HG03045 (cell line): Measurements from ENCODE around the gene COG6.
A peak's percentile ranks its signal among the peaks of the same experiment; 100 is the strongest.

Source experiments
- ATAC-seq: cut with Tn5 transposase; IDR thresholded peaks from one replicate; pipeline ENCODE4 v1.9.1; 2021; ENCODE audit warnings: mild to moderate bottlenecking, moderate library complexity; ENCODE audit not compliant: unreplicated experiment

The COG6 gene

GRCh38 chr13:39655569-39656324 lies at the start of gene COG6:
Gene COG6 (plus strand): TSS chr13:39655662. CDS start chr13:39655727, 65 bp downstream.
- peak; percentile 92 for ATAC-seq

GRCh38 chr13:39605677-39606320 lies 49.7 kb upstream of the COG6 start:
- ATAC-seq: no peak

DNA sequence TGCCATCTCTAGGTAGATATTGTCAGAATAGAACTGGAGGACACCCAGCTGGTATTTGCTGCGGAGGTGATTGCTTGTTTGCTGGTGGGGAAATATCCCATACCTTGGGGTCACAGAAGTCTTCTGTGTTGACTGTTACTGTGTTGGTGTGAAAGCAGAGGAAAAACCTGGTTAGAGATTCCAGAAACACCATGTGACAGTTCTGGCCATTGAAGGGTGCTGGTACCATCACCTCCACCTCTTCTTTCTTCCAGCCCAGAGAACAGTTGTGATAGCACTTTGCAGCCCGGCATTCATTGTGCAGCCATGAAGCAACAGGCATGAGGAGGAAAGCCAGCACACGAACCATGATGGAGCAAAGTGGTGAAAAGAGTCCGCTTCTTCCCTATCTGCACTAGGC lies 47.6 kb upstream of the COG6 start:
- ATAC-seq: no peak

DNA sequence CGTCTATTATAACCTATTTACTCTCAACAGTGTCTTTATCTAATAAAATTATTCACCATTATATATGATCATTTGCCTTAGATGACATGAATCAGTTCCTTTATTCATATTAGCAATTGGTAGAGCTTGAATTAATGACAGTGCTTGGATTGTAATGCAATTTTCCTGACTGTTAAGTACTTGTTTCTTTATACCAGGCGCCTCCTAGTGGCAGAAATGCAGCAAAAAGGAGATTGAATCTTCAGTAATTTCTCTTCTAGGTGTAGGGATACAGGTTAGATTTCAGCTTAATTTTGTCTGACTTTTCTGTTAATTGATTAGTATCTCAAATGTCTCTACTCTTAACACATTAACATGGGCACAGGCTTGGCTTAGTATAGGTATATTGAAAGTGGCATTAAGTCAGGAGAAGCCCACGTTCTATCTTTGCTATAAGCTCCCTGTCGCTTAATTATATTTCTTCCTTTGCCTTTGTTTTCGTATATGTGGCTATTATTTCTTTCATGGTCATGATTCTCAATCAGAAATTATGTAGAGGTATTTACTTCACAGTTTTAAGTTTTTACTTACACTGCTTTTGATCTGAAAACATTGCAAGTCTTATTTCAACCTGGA lies 43.3 kb upstream of the COG6 start:
- no peak for ATAC-seq

- ATAC-seq: peak; percentile 68
Measured at GRCh38 chr13:39616087-39616694, 39.3 kb upstream of the COG6 start.

GRCh38 chr13:39618561-39618960 lies 36.9 kb upstream of the COG6 start:
- ATAC-seq: no peak

GRCh38 chr13:39623466-39623865 lies 32.0 kb upstream of the COG6 start:
- no peak for ATAC-seq

- ATAC-seq: no peak
Measured at GRCh38 chr13:39631307-39631706, 24.2 kb upstream of the COG6 start.

GRCh38 chr13:39632994-39633393 lies 22.5 kb upstream of the COG6 start:
- ATAC-seq: no peak

DNA sequence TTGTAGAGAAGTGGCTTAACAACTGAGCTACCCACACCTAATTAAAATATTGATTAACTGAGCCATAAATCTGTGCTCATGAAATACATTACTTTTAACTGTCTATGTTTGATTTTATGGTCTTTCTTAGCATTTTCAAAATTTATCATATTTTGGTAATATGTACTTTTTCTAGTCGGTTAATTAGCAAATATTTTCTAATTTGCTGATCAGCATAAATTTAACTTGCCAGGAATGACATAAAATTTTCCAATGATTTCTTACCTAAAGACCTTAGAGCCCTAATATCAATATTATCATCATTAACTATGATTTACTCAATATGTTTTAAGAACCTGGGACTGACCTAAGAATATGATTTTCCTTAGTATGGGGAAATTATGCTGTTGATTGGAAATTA lies 19.9 kb upstream of the COG6 start:
- no peak for ATAC-seq

- no peak for ATAC-seq
Measured at GRCh38 chr13:39637890-39638289, 17.6 kb upstream of the COG6 start.

DNA sequence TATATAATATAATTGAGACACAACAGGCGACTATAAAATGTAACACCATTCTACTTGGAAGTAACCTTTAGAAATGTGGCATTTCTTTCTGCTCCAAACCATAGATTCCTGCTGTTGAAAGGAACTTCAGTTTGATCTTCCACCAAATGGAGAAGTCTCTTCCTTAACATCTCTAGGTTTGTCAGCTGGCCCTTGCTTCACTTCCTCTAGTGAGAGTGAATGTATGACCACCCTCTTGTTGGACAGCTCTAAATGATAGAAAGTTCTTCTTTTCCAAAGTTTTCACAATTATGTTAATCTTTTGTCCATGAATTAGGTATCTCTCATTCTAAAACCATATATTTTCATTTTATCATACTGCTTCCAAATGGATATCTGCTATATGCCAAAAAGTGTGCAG lies 13.8 kb upstream of the COG6 start:
- no peak for ATAC-seq

DNA sequence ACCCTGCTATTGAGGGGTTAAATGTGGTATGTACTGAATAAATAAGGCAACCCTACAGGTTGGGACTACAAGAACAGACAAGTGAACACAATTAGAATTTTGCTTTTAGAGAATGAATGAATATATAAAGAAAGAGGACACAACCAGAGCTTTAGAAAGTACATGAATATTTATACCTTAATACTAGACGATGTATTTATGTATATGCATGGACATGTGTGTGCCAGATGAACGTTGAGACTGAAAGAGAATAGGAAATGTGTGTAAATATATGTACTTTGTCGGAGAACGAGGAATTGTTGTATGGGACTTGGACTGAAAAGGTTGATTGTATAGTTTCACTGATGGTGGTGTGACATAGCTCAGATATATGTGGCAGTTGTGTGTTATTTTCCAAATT lies 9.3 kb upstream of the COG6 start:
- ATAC-seq: no peak

GRCh38 chr13:39655041-39655568 lies 357 bp upstream of the COG6 start:
- peak; percentile 16 for ATAC-seq

GRCh38 chr13:39656325-39656677 lies 839 bp downstream of the COG6 start:
- ATAC-seq: no peak

- no peak for ATAC-seq
Measured at GRCh38 chr13:39663508-39663907, 8.0 kb downstream of the COG6 start.

- no peak for ATAC-seq
Measured at GRCh38 chr13:39663958-39664357, 8.5 kb downstream of the COG6 start.

DNA sequence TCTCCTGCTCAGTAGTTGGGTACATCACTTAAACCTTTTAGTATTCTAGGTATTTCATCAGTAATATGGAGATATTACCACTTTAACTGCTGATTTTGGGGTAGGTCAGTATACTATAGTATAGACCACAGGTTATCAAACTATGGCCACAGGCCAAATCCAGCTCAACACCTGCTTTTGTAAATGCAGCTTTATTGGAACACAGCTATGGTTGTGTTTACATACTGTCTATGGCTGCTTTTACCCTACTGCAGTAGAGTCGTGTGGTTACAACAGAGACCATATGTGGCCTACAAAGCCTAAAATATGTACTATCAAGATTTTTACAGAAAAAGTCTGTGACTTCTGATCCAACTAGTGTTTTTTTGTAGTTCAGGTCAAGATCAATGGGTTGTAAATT lies 10.3 kb downstream of the COG6 start:
- no peak for ATAC-seq

DNA sequence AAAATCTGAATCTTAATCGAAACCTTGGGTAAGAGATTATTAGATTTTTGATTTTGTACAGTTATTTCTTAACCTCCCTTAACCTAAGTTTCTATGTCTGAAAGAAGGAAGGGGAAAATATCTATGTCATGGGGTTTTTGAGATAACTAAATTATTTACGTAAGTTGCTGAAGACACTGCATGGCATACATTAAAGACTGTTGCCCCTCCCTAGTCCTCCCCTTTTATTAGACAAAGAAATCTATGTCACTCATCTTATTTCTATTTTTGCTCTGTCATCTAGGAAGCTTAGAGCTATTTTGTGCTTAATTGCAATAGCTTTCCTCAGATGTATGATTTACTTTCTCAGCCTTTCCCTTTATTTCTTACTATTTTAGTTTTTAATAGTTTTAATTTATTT lies 15.0 kb downstream of the COG6 start:
- no peak for ATAC-seq

DNA sequence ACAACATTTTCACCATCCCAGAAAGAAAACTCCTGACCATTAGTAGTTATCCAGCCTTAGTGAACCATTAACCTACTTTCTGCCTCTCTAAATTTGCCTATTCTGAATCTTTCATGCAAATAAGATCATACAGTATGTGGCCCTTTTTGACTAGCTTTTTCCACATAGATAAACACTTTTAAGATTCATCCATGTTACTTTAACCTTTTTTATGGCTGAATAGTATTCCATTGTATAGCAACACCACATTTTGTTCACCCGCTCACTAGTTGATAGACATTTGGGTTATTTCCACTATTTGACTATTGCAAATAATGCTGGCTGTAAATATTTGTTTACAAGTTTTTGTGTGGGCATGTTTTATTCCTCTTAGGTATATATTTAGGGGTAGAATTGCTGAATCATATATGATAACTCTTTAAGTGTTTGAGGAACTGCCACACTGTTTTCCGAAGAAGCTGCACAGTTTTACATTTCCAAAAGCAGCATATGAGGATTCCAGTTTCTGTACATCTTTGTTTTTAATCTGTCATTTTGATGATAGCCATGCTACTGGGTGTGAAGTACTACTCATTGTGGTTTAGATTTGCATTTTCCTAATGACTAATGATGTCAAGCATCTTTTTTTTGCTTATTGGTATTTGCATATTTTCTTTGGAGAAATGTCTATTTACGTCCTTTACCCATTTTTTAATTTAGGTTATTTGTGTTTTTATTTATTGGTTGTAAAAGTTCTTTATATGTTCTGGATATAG lies 17.1 kb downstream of the COG6 start:
- no peak for ATAC-seq

GRCh38 chr13:39675904-39676303 lies 20.4 kb downstream of the COG6 start:
- no peak for ATAC-seq
